Right lobe of liver (tissue), 4 donors: ENCODE measurements around the gene THEMIS.

ENCODE experiments used
- CTCF ChIP-seq, 4 donors: fragments of 200-600 bp in 3 of 4; fragments of 450-650 bp in 1 of 4; IDR thresholded peaks; one replicate each; pipeline versions ENCODE4 v1.5.1 to v1.8.0; 2016 to 2022; ENCODE audit warnings: antibody characterized with exemption in 4 of 4, mild to moderate bottlenecking in 2 of 4
- POLR2A ChIP-seq: fragments of 450-650 bp; IDR thresholded peaks from one replicate; pipeline ENCODE4 v1.6.1; 2017; ENCODE audit warnings: antibody characterized with exemption, mild to moderate bottlenecking
- donor health status: DM: no; HTN: no; CAD: no.
- donor health status: DM: no; HTN: no; CAD: no.
- donor health status: DM: no; HTN: yes; CAD: no.

GRCh38 chr6:127812985-127813698, 87.7 kb downstream of the THEMIS start:
- TF ChIP-seq CTCF (IDR thresholded peaks at IDR 0.05) (no peak), POLR2A (no peak)
